GM10266 (cell line): Measurements from ENCODE around the gene RARA.

ENCODE experiments used
- DNase-seq: peaks from one replicate; pipeline ENCODE4 v3.0.0; 2012; ENCODE audit errors: extremely low spot score
- CTCF ChIP-seq: IDR thresholded peaks from 2 replicates; pipeline ENCODE4 v1.5.1; 2012; ENCODE audit warnings: mild to moderate bottlenecking, low read depth; ENCODE audit not compliant: control insufficient read depth, insufficient read depth; ENCODE audit errors: missing control alignments

RARA gene

GRCh38 chr17:40349895-40350688 lies 41.1 kb downstream of the RARA start:
- no peak for DNase-seq

GRCh38 chr17:40350689-40351358 lies 41.8 kb downstream of the RARA start:
- TF ChIP-seq CTCF, result no peak
- DNase-seq, result no peak

More at GRCh38 chr17:40349895-40350688, 41.1 kb downstream of the RARA start:
- TF ChIP-seq CTCF, result no peak

- no peak for TF ChIP-seq CTCF
Measured at GRCh38 chr17:40351359-40352236, 42.6 kb downstream of the RARA start.

GRCh38 chr17:40352237-40352778 lies 43.3 kb downstream of the RARA start:
- no peak for TF ChIP-seq CTCF
- no peak for DNase-seq

More at GRCh38 chr17:40351359-40352236, 42.6 kb downstream of the RARA start:
- DNase-seq, result no peak

- no peak for DNase-seq
- TF ChIP-seq CTCF, result no peak
Measured at GRCh38 chr17:40352779-40353394, 43.9 kb downstream of the RARA start.

- no peak for DNase-seq
- TF ChIP-seq CTCF, result no peak
Measured at GRCh38 chr17:40354221-40355122, 45.5 kb downstream of the RARA start.
